GM18868 (cell line): ENCODE data around the gene AGAP1.
"Not testable (repeated sequence)": the region's sequence is repeated elsewhere in the genome, so short reads cannot be mapped to it uniquely, and the experiment has no call there.

Experiments
- ATAC-seq: cut with Tn5 transposase; IDR thresholded peaks from one replicate; pipeline ENCODE4 v1.9.1; 2021; ENCODE audit warnings: mild to moderate bottlenecking, moderate library complexity; ENCODE audit not compliant: unreplicated experiment

AGAP1 gene

DNA sequence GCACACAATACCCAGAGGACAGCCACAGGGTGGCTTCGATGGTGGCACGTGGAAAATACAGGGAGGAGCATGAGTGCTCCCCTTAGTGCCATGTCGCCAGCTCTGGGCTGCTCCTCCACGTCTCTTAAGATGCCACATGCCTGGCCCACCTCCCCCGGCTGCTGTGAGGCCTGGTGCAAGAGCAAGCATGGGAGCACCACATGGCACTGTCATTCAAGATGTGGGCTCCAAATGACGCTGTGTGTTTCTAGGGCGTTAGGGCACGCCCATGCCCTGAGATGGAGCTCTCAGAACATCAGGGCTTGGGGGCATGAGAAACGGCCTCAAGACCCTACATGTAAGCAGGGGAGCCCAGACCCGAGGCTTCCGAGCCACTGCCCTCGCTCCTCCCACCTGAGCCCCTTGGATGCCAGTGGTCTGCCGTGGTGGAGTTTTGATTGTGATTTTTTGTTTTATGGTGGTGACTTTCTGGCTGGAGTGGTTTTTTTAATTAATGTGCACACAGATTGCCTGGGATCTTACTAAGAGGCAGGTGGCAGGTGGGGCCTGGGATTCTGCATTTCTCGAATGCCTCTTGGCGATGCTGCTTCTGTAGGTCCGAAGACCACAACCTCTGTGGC, 435.0 kb downstream of the AGAP1 start:
- ATAC-seq = no peak

DNA sequence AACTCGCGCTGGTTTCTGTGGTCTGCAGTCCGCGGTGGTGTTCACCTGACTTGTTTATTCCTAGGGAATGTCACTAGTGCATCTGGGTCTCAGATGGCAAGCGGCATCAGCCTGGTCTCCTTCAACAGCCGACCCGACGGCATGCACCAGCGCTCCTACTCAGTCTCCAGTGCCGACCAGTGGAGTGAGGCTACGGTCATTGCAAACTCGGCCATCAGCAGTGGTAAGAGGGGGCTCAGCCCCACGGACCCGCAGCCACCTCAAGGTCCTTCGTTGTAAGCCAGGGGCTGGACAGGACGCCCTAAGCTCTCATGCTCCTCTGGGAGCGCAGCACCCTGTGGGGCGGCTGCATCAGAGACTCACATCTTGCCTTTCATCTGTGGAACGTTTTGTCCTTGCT, 436.9 kb downstream of the AGAP1 start:
- ATAC-seq = no peak

- no peak for ATAC-seq
Observed at GRCh38 chr2:235931676-235932075, 437.8 kb downstream of the AGAP1 start.

GRCh38 chr2:235934059-235934773, 440.4 kb downstream of the AGAP1 start:
- ATAC-seq = no peak

GRCh38 chr2:235934774-235935484, 441.1 kb downstream of the AGAP1 start:
- ATAC-seq = no peak

DNA sequence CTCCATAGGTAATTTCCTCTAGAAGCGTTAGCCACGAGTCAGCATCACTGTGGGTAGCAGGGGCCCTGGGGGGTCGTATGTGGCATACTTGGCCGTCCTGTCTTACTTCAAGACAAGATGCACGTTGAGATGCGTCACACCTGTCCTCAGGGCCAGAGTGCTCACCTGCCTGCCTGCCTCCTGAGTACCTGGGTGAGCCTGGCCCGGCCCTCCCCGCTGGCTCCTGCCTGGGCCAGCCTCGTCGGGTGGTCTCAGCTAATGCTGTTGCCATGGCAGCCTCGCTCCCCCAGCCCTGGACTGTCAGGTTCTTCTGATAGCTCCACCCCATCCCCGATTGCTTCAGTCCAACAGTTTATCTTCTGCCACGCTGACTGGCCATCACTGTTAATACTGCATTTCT, 441.9 kb downstream of the AGAP1 start:
- no peak for ATAC-seq

GRCh38 chr2:235936493-235936892, 442.6 kb downstream of the AGAP1 start:
- ATAC-seq = no peak

DNA sequence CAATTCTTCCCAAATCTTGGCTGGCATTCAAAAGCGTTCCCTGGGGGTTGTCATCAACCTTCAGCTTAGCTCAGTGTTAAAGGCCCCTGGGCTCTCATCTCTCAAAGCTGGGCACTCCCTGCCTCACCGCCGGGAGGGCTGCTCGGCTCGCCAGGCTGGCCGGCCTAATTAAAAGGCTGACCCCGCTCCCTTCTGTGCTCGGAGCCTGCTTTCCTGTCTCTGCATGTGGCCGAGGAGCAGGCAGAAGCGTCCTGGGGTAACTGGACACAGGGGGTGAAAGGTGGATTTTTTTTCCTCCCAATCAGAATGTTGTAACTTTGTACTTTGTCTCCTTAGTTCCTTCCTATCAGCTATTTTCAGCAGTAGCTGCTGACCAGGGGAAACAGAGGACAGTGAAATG, 443.2 kb downstream of the AGAP1 start:
- ATAC-seq = no peak

DNA sequence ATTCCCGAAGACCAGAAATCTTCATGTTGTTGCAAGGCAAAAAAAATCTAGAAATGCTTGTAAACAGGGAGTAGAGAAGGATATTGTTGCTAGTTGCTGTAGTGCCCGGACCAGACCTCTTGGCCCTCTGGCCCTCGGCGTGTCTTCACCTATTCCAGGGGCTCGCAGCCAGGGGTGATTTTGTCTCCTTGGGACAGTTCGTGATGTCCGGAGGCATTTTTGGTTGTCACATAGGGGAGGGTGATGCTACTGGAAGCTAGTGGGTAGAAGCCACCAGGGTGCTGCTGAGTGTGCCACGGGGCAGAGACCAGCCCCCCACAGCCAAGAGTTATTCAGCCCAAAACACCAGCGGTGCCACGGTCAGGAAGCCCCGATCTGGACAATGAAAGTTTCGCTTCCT, 443.7 kb downstream of the AGAP1 start:
- ATAC-seq = no peak

DNA sequence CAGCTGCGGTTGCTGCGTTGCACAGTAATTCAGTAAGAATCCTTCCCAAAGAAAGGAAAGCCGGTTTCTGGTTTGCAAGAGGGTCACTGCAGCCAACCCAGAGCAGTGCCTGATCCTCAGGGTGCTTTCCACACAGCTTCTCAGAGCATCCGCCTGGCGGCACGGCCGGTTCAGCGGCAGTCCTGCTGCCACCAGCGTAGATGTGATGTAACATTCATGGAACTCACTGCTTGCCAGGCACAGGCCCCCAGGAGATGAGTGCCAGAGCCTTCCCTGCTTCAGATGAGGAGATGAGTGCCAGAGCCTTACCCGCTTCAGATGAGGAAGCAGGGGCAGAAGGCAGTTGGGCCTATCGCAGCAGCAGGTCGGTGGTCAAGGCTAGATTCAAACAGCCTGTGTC, 444.1 kb downstream of the AGAP1 start:
- no peak for ATAC-seq

- ATAC-seq = no peak
Observed at GRCh38 chr2:235938611-235939010, 444.8 kb downstream of the AGAP1 start.

DNA sequence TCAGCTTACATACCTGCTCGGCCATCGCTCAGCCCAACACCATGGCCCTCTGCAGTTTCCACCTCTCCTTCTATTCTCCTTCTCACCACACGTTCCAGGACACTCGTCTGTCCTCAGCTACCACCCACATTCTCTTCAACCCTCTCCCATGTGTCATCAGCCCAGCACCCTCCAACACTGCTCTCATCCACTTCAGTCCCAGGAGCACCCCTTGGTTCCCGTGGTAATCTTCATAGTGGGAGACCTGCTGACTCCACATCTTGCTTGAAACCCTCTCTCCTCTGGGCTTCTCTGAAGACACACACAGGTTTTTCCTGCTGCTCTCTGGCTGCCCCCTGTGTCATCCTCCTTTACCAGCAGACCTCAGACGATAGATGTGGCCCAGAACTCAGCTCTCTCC, 445.6 kb downstream of the AGAP1 start:
- ATAC-seq = no peak

- ATAC-seq = no peak
Observed at GRCh38 chr2:235940330-235940729, 446.5 kb downstream of the AGAP1 start.

DNA sequence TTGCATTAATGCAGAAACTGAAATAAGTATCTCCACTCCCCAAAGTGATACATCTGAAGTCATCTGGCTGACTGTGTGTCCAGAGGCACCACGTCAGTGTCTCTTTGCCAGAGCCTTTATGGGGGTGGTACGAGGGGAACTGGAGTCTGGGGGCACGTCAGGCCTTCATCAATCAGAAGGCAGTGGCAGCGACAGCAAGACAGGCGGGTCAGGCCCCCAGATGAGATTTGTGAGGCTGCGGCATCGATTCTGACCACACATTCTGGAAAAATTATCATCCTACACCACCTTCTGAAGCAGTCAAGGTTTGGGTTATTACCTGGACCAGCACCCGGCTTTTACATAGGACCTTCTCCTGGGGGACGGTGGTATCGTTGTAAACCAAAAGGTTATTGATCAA, 450.7 kb downstream of the AGAP1 start:
- ATAC-seq = no peak

DNA sequence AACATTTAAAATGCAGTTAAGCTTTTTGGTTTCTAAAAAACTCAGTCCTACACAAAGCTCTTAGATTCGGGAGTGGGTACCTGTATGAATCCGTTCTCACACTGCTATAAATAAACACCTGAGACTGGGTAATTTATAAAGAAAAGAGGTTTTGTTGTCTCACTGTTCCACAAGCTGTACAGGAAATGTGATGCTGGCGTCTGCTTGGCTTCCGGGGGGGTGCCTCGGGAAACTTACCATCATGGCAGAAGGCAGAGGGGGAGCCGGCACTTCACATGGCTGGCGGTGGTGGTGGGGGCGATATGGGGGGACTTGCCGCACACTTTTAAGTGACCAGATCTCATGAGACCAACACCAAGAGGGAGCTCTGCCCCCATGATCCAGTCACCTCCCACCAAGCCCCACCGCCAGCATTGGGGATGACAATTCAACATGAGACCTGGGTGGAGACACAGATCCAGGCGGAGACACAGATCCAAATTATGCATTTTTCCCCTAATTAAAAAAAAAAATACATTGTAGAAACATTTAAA, 451.8 kb downstream of the AGAP1 start:
- ATAC-seq = no peak

GRCh38 chr2:235946590-235946989, 452.7 kb downstream of the AGAP1 start:
- ATAC-seq = no peak

GRCh38 chr2:235947055-235947454, 453.2 kb downstream of the AGAP1 start:
- not testable (repeated sequence) for ATAC-seq

DNA sequence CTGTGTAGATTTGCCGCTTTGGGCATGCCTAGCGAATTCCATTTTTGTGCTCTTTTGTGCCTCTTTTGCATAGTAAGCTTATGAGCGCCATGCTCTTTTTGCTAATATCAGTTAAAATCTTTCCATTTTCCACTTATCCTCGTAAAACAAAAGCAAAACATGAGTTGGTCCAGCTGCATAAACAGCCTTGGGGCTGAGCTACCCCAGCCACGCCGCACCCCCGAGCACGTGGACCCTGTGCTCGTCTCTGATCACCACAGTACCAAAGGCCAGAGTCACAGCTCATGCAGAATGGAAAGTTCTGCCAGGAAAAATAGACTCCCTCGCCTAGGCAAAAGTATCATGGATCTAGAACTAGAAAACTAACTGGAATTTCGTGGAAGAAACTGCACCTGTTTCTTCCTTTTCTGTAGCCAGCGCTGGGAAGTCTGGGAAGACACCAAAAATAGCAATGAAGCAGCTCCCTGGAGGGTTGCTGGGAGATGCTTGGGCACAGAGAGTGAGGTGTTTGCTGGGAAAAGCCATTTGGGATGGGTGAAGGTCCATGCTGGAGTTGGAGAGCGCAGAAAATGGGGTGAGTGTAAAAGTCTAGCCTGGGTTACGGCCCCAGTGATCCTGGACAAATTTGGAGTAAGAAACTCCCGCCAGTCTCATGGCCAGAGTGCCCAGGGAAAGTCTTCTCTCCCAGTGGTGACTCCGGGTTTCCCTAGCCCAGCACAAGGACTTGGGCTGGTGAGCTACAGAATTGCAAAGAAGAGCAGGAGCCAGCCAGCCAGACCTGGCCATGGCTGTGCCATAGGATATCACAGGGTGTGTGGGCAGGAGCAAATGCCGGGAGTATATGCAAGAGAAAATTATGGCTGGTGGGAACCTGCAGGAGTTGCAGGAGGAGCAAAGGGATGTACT, 456.0 kb downstream of the AGAP1 start:
- no peak for ATAC-seq

DNA sequence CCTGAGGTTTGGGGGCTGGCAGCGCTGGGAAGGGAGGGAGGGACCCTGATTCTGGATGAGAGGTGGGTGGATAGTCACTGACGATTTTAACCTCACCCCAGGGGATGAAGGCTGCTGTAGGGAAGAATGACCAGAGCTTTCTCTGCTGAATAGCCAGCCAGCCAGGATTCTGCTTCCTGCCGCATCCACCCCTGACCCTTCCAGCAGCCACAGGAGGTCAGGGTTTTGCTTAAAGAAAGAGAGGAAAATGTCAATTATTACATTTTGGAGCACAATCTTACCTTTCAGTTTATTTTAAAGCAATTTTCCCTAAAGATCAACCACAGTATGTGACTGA, 456.6 kb downstream of the AGAP1 start:
- no peak for ATAC-seq

- ATAC-seq = no peak
Observed at GRCh38 chr2:235951493-235951892, 457.6 kb downstream of the AGAP1 start.

GRCh38 chr2:235951982-235952381, 458.1 kb downstream of the AGAP1 start:
- ATAC-seq = no peak
